Right lobe of liver (tissue), 4 donors: Measurements from ENCODE around the gene ITGA4.

Experiments used
- POLR2A ChIP-seq: fragments of 450-650 bp; IDR thresholded peaks from one replicate; pipeline ENCODE4 v1.6.1; 2017; ENCODE audit warnings: antibody characterized with exemption, mild to moderate bottlenecking
- TF ChIP-seq, protein P1 (sequence below), 4 donors: fragments of 200-600 bp in 3 of 4; fragments of 450-650 bp in 1 of 4; IDR thresholded peaks; one replicate each; pipeline versions ENCODE4 v1.5.1 to v1.8.0; 2016 to 2022; ENCODE audit warnings: antibody characterized with exemption in 4 of 4, mild to moderate bottlenecking in 2 of 4
- donor health status: DM: no; HTN: no; CAD: no.
- donor health status: DM: no; HTN: no; CAD: no.
- donor health status: DM: no; HTN: yes; CAD: no.

DNA sequence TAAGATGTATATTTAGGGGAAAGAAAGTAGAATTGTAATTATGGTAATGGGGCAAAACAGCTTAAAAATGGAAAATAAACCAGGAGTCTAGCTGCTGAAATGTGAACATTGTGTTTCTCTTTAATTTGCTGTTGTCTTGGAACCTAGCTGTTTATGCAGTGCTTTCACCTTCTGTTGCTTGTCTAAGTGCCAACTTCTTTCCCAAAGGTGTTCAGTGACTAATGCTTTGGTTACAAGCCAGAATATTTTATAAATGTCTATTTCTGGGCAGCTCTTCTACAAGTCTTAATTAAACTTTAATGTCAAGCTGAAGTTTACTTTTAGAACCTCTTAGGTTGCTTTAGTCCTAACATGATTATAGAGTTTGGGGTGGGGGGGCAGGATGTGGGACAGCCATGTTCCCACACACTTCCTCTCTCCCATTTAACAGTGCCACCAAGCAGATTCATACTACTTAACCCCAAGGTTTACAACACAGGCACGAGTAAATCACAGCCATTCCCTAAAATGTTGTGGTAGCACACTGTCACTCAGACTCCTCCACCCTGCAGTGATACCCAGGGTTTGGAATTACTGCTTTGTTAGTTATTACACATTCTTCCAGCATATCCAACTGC is 60.6 kb downstream of the ITGA4 start:
- TF ChIP-seq POLR2A: no peak
- TF ChIP-seq, protein P1, sequence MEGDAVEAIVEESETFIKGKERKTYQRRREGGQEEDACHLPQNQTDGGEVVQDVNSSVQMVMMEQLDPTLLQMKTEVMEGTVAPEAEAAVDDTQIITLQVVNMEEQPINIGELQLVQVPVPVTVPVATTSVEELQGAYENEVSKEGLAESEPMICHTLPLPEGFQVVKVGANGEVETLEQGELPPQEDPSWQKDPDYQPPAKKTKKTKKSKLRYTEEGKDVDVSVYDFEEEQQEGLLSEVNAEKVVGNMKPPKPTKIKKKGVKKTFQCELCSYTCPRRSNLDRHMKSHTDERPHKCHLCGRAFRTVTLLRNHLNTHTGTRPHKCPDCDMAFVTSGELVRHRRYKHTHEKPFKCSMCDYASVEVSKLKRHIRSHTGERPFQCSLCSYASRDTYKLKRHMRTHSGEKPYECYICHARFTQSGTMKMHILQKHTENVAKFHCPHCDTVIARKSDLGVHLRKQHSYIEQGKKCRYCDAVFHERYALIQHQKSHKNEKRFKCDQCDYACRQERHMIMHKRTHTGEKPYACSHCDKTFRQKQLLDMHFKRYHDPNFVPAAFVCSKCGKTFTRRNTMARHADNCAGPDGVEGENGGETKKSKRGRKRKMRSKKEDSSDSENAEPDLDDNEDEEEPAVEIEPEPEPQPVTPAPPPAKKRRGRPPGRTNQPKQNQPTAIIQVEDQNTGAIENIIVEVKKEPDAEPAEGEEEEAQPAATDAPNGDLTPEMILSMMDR (IDR thresholded peaks at IDR 0.05): no peak
